Stimulated activated CD4-positive, alpha-beta T cell treated with anti-CD3 and anti-CD28 coated beads, Interleukin-15, amount 100 ng/mL, for 1 hour (primary cell): ENCODE results near the gene MRPS15.

Experiments used
- DNase-seq, 2 donors: peaks; one replicate each; pipeline ENCODE4 v3.0.0-alpha.2; 2020; ENCODE audit warnings: low read depth in 1 of 2, low spot score in 1 of 2

Gene MRPS15

GRCh38 chr1:36421649-36422048, 42.5 kb downstream of the MRPS15 start:
- no peak for DNase-seq

DNA sequence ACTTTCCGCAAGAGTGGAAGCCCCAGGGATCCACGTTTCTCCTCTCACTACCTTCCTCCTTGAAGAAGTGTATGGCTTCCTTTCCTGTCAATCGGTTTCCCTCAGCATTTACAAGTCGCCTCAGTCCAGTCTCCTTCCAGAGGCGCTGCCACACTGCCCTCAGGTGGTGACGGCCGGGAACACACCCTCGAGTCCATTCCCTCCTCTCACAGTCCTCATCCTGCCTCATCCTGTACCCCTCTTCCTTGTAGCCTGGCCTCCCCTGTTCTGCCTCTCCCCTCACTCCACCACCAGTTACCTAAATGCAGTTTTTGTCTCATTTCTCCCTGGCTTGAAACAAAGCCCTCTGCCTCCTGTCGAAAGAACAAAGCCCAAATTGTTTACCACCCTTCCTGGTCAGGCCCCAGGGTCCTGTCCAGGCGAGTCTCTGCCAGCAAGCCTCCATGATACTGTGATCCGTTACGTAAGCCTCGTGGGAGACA, 43.3 kb downstream of the MRPS15 start:
- DNase-seq: peak; percentile 82 to 90

- no peak for DNase-seq
Measured at GRCh38 chr1:36420409-36420808, 43.8 kb downstream of the MRPS15 start.

DNA sequence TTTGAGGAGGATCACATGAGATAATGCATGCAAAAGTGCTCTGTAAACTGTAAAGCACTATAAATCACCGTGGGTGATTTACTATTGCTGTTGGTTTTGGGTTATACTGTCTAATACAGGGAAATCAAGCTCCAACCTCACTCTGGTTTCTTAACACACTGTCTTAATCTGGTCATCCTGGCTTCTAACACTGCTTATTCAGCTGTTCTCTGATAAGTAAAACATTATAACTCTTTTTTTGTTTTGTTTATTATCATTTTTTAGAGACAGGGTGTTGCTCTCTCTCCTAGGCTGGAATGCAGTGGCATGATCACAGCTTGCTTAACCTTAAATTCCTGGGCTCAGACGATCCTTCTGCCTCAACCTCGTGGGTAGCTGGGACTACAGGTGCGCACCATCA, 44.6 kb downstream of the MRPS15 start:
- DNase-seq: no peak

GRCh38 chr1:36419140-36419539, 45.0 kb downstream of the MRPS15 start:
- DNase-seq: no peak

DNA sequence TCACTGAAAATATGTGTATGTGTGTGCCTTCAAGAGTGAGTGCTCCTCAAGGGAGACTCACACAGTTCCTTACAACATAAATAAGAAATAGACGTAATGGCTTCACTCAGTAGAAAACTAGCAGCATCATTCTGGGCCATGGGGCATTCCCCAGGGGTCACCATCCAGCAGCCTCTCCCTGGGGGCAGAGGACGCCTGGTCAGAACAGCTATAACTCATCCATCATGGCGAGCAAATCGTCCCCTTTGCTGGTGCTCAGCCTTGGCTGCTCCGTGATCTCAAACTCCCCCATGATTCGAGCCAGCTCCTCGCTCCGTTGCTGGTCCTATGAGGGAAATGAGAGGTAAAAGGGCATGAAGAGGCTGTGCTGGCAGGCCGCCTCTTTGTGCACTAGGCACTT, 46.3 kb downstream of the MRPS15 start:
- DNase-seq: no peak

DNA sequence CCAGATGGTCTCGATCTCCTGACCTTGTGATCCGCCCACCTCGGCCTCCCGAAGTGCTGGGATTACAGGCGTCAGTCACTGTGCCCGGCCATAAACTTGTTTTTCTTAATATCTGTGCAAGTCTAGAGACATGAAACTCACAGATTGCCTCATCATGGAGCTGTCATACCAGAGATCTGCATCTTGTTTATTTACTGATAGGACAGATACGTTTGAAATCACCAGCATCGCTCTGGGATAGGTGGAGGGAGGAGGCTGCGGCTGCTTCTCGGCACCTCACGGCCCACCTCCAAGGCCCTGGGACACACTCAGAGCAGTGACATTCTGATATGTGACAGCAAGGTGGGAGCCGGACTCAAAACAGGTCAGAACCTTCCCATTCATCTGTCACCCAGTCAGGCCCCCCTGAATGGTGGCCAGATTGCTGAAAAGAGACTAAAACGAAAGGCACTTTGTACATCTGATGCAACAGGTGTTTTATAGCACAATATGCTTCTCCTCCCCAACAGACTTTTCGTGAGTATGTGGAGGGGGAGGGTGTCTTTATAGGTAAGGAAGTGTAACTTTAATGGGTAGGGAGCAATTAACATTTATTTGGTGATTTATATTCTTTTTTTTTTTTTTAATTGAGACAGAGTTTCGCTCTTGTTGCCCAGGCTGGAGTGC, 48.4 kb downstream of the MRPS15 start:
- DNase-seq: no peak

DNA sequence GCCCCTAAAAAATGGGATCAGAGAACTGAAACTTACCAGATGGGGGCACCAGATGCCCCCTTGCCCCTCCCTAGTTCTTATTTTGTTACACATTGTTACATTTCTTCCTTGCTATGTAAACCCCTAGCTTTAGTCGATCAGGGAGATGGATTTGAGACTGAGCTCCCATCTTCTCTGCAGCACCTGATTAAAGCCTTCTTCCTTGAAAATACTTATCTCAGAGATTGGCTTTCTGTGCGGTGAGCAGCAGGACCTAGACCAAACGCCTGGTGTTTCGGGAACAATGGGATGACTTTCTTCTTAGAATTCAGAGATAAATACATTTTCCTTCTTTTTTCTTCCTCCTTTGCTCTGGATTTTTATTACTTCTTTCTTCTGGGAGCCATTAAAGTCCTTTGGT, 49.8 kb downstream of the MRPS15 start:
- no peak for DNase-seq

DNA sequence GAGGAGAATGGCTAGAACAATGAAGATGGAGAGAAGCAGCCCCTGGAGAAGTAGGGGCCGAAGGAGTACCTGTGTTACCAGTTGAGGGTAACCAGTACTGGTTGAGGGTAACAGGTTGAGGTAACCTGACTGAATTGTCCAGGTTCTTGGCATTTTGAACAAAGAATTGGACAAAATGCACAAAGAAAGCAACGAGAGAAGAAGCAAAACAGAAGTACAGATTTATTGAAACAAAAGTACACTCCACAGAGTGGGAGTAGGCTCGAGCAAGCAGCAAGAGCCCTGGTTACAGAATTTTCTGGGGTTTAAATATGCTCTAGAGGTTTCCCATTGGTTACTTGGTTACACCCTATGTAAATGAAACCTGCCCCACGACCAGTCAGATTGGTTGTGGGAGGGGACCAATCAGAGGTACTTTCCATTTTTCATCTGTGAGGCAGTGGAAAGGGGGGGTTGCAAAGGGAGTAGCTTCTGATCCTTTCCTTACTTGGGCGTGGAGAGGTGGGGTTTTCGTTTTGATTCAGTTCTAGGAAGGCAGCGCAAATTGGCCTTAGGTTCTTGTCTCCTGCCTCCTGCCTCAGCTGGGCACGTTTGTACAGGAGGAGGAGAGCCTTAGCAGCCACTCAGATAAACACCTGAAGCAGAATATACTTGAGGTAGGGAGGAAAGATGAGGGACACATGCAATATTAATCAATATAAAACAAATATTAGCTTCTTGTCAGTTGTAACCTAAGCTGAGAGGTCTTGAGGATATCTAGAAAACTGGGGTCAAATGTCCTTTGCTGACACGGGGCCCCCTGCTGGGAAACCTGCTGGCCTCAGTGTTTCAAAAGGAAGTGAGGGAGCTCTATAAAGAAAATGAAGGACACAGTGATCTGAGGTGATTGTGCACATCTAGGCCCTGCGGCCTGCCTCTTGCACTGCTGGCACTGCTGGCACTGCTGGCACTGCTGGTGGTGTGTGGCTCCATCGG, 52.2 kb downstream of the MRPS15 start:
- no peak for DNase-seq

DNA sequence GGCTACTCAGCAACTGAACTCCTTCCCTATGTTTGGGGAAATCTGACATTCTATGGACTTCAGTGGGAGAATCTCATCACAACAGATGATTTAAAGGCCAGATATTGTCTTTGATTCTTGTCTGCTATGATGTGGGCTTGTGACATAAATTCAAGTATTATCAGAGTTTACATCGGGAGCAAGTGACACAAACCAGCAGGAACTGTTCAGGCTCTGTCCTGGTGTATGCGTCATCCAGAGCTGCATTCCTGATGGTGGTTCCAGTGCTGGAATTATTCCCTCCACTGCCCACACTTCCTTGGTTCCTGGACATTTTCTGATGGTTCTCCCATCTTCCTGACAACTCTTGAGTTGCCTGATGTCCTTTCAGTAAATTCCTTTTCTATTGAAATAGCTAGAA, 55.7 kb downstream of the MRPS15 start:
- no peak for DNase-seq

DNA sequence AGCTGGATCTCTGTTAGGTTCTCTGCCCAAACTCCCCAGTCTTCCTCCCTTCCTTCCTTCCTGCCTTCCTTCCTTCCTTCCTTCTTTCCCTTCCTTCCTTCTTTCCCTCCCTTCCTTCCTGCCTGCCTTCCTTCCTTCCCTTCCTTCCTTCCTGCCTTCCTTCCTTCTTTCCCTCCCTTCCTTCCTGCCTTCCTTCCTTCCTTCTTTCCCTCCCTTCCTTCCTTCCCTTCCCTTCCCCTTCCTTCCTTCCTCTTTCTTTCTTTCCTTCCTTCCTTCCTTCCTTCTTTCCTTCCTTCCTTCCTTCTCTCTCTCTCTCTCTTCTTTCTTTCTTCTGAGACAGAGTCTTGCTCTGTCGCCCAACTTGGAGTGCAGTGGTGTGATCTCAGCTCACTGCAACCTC, 57.7 kb downstream of the MRPS15 start:
- no peak for DNase-seq
